T-helper 9 cell (primary cell): Measurements from ENCODE around the gene SRD5A1.

Source experiments
- DNase-seq: peaks from one replicate; pipeline ENCODE4 v3.0.0-alpha.2; 2020

SRD5A1 gene

DNA sequence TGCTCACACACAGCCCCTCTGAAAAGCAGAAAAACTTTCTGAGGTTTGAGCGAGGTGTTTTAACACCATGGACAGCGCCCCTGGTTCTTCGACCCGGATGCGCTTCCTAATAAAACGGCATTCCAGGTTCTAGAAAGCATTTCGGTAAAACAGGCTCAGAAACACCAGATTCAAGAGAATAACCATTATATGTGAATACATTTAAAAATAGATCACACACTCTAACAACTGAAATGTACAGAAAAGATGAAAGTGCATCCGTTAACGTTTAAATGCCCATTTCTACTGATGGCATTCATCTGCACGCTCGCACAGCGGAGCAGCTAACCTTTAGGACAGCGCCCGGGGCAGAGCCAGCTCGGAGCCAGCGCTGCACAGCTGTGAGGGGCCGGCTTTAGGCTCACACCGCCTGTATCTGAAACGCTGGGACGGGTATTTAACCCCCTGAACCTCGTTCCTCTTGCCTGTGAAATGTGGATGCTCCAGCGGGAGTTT is 53.7 kb downstream of the SRD5A1 start:
- no peak for DNase-seq

GRCh38 chr5:6687505-6687904 is 54.3 kb downstream of the SRD5A1 start:
- DNase-seq: no peak

DNA sequence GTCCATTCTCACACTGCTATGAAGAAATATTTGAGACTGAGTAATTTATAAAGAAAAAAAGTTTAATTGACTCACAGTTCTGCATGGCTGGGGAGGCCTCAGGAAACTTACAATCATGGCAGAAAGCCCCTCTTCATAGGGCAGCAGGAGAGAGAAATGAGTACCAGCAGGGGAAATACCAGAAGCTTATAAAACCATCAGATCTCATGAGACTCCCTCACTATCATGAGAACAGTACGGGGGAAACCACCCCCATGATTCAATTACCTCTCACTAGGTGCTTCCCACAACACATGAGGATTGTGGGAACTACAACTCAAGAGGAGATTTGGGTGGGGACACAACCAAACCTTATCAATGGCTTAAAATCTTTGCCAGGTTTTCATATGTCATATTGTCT is 59.7 kb downstream of the SRD5A1 start:
- no peak for DNase-seq

- DNase-seq: no peak
Observed at GRCh38 chr5:6698696-6699095, 65.5 kb downstream of the SRD5A1 start.

GRCh38 chr5:6699357-6699756 is 66.1 kb downstream of the SRD5A1 start:
- no peak for DNase-seq

GRCh38 chr5:6700074-6700684 is 66.9 kb downstream of the SRD5A1 start:
- no peak for DNase-seq

DNA sequence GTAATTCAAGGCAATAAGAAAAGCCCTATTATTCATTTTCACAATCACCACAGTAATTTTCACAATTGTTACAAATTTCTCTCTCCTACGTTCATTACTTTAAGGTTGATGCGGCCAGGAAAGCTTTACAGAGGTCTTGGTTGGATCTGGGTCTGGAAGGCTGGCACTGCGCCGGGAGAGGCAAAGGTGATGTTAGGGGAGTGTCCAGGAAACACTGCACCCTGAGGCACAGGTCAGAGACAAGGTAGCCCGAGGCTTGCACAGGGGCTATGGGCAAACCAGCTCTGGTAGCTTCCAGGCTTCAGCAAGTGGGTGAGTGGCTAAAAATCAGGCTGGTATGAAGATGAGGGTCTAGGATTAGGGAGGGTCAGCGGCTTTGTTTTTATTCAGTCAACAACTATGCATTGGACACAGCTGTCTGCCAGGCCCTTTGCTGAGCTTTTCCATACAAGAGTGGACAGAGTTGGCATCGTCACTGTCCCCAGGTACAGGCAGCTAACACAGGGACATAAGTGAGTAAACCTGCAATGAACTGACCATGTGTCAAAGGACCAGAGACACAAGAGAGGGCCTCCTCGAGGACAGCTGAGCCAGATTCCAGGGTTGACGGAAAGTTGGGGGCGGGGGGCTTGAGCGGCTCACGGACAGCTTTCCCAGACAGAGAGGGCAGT is 67.6 kb downstream of the SRD5A1 start:
- DNase-seq: no peak

GRCh38 chr5:6701491-6701890 is 68.3 kb downstream of the SRD5A1 start:
- no peak for DNase-seq

DNA sequence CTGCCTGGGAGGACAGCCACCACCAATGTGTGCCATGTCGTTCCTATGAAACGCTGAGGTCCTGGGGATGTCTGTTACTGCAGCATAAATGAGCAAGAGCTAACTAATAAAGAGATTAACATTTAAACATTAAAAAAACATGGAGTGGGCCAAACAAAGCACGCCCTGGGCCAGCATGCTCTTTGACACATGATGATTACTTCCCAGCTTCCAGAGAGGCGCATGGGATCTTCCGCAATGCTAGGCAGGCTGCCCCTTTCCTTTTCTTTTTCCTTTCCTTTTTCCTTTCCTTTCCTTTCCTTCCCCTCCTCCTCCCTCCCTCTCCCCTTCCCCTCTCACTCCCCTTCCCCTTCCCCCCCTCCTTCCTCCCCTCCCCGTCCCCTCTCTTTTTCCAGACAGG is 69.4 kb downstream of the SRD5A1 start:
- no peak for DNase-seq

- no peak for DNase-seq
Observed at GRCh38 chr5:6703806-6704205, 70.6 kb downstream of the SRD5A1 start.

DNA sequence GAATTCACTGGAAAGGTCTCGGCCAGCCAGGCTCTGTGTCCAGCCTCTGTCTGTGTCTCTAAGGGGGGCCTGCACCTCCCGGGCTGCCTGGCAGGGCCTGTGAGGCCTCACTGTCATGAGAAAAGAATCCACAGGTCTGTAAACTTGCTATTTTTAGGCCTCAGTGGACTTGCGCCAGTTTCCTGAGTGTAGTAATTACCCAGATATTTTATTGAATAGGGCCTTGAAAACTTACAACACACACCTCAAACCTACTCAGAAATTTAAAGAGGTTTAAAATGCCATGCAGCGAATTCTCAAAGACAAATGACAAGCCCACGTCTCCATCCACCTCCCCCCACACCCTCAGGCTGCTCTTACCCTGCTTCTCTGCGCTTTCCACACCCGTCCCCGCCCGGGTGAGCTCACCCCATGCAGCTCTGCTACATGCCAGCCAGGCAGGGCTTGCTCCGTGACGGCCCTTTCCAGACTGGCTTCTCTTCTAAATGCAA is 71.2 kb downstream of the SRD5A1 start:
- no peak for DNase-seq

DNA sequence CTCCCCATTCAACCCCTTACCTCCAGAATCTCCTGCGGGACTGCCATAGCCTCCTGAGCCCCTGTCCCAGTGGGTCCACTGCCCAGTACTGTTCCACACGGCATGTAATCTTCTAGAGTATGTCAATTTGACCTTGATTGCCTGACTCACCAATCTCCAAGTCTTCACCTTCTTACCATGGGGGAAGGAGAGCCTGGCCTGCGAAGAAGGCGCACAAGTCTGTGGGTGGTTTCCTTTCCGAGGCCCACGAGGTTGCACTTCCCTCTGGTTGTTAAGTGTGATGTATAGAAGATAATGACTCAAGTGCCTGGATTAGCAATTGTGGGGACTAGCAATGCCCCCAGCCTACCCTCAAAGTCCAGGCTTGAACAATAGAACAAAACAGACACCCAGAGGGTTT is 71.8 kb downstream of the SRD5A1 start:
- no peak for DNase-seq

DNA sequence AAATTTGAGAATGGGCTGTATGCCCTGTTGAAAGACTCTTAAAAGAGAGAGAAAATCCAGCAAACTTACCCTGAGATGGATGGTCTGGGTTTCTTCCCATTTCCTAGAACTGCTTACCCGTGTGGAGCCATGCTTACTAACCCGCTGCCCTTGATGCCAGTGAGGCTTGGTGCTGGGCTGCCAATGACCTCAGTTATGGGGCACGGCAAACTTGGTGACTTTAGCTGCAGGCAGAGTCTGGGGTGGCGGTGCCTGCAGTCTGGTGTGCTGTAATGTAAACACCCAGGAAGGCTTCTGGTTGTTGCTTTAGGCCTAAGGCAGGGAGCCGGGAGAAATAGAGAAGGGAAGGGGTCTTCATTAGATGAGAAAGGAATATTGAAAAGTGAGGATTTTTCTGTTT is 72.7 kb downstream of the SRD5A1 start:
- no peak for DNase-seq

DNA sequence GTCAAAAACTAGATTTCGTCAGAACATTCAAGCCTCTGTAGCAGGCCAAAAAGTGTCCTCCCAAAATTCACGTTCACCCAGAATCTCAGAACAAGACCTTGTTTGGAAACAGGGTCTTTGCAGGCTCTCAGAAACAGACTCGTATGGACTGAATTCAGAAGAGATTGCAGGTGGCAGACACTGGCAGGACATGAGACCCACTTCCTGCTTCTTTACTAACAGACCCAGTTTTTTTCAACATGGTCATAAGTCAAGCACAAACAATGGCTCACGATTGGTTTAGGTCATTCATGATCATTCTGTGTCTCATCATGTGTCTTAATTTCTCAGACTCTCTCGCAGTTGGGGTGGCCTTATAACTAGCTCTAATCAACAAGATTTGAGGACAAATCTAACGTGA is 74.6 kb downstream of the SRD5A1 start:
- DNase-seq: no peak

DNA sequence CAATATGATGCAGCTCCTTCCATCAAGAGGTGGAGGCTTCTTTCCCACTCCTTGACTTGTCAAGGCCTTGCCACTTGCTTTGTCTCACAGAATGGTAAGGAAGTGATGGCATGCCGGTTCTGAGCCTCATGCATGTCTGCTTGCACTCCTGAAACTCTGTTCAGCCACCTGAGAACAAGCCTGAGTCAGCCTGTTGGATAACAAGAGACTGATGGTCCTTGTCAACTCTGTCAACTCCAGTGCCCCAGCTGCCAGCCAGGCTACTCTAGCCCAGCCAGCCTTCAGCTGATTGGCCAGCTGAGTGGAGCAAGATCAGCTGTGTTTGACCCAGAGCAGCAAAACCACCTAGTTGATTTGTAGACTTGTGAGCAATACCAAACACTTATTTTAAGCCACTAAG is 75.6 kb downstream of the SRD5A1 start:
- DNase-seq: no peak

DNA sequence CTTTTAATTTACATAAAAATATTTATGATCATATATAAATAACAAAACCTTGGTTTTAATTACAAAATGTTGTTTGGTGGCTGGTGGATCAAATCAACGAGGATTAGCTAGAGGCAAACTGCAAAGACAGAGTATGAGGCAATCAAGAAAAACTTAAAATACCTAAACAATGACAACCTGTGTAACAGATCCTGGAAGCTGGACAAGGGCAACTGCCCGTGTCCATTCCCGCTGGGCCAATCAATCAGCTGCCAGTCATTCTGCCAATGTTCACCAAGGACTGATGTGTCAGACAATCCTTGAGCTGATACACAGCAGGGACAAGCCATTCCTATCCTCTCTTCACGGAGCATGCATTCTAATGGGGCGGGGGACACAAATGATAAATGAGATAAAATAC is 76.8 kb downstream of the SRD5A1 start:
- DNase-seq: no peak

DNA sequence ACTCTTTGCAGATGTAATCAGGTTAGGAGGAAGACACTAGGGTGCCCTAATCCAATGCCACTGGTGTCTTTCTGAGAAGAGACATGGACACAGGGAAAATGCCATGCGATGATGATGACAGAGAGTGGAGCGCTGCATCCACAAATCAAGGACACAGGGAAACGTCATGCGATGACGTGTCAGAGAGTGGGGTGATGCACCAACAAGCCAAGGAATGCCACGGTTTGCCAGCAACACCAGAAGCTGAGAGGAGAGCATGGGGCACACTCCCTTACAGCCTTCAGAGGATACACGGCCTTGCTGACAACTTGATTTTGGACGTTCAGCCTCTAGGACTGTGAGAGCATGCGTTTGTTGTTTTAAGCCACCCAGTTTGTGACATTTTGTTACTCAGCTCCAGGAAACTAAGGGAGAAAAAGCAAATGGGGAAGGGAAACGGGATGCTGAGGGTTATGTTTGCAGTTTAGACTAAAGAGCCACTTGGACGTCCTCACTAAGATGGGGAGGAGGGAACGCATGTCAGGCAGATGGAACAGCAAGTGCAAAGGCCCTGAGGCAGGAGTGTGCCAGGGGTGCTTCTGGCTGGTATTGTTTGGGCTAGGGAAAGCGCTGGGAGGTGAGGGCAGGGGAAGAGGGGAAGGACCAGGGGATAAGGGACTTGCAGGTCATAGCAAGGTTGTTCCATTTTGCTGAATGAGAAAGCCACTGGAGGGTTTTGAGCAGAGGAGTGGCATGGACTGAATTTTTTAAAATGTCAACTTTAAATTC is 77.5 kb downstream of the SRD5A1 start:
- DNase-seq: no peak

DNA sequence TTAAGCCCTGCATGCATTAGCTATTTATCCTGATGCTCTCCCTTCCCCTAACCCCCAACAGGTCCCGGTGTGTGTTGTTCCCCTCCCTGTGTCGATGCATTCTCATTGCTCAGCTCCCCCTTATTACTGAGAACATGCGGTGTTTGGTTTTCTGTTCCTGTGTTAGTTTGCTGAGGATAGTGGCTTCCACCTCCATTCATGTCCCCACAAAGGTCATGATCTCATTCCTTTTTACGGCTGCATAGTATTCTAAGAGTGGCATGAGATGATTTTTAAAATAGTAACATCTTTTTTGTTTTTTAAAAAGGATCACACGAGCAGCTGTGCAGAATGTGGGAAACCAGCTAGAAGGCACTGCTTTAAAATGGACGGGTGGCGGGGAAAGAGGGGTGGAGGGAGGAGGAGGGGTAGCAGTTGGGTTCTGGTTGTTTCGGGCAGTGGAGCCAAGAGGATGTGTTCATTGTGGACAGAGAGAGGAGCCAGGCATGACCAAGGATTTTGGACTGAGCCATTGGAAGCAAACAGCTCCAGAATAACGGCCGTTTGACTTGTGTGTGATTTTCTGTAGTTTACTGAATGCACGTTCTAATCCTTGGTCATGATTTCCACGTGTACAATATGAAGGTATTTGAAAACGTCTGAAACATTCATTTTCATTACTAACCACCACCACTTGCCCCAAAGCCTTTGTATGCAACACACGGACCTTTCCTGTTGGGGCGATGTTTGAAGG is 78.3 kb downstream of the SRD5A1 start:
- DNase-seq: no peak

DNA sequence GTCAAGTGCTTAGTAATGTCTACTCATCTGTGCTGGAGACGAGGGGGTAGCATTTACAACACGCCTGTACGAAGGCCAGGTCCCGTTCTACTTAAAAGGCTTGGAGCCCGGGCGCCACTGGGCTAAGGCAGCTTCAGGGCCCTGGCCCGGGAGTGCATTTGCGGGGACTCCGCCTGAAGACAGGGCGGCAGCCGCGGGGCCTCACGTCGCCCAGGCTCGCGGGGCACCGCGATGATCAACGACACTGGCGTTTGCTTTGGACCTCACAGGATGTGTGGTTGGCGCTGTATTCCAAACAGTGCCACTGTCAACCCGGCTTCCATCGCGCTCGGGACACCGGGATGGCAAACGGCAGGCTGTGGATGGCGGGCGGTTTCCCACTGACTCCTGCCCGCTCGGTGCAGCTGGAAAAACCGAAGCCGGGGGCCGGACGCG is 78.9 kb downstream of the SRD5A1 start:
- peak; percentile 29 for DNase-seq

GRCh38 chr5:6712577-6713273 is 79.5 kb downstream of the SRD5A1 start:
- no peak for DNase-seq

- DNase-seq: peak; percentile 95
Observed at GRCh38 chr5:6713274-6714225, 80.3 kb downstream of the SRD5A1 start, which contains the start of gene TENT4A. TSS of gene TENT4A (plus strand) at chr5:6713432. CDS start at chr5:6713984, 552 bp downstream.
